Suprapubic skin (tissue), 3 donors: Measurements from ENCODE around the gene ZNRF3.
A peak's percentile ranks its signal among the peaks of the same experiment; 100 is the strongest.

ENCODE experiments used
- CTCF ChIP-seq, 2 donors: fragments of 200-600 bp in 1 of 2; fragments of 450-650 bp in 1 of 2; sonication (generic) in 1 of 2; IDR thresholded peaks; one replicate each; pipeline ENCODE4 v1.5.1; 2016 to 2019; ENCODE audit warnings: antibody characterized with exemption in 2 of 2, mild to moderate bottlenecking in 1 of 2, moderate library complexity in 1 of 2
- POLR2AphosphoS5 ChIP-seq, 3 donors: sonication (generic); formaldehyde crosslinking; IDR thresholded peaks; one replicate each; pipeline ENCODE4 v1.6.1; 2017; ENCODE audit warnings: antibody characterized with exemption in 3 of 3

- TF ChIP-seq POLR2AphosphoS5 (IDR thresholded peaks at IDR 0.05) (peak in 1 of 3 donors; percentile 11), CTCF (IDR thresholded peaks at IDR 0.05) (no peak)
Observed at GRCh38 chr22:29031227-29032011, 148.0 kb downstream of the ZNRF3 start.
